H1 (cell line): ENCODE data around the gene UBXN11. TPM values are rescaled to one million over a fixed set of nuclear protein-coding genes. Genes with fewer than 3 reads are reported as not detected.

Experiments used
- CEBPB ChIP-seq: IDR thresholded peaks from 2 replicates; pipeline ENCODE4 v1.6.1; 2012; ENCODE audit warnings: low read depth, low read length
- SRF ChIP-seq: IDR thresholded peaks from 2 replicates; pipeline ENCODE4 v1.6.1; 2011; ENCODE audit warnings: mild to moderate bottlenecking, low read depth, low read length, moderate library complexity
- polyA plus RNA-seq, 7 experiments: library from polyadenylated mRNA; depleted of rRNA in 3 of 7; stranded (reverse) in 5 of 7; unstranded in 2 of 7; fragments of >200 nt in 5 of 7; fragments of 200-250 nt in 2 of 7; gene quantifications; 1 replicate in 5 of 7; 2 replicates in 1 of 7; 4 replicates in 1 of 7; pipeline versions ENCODE4 v1.2.1 to v1.2.3, GENCODE V29; 2011 to 2013; ENCODE audit warnings: missing spikeins in 2 of 7, mixed read lengths in 2 of 7
- total RNA-seq: library from RNA; stranded (reverse); fragmentation: NEBNext Ultra II Directional; extraction: Animal tissue kit (Norgen Biotek cat#: 25700); gene quantifications from 2 replicates; pipeline ENCODE4 v1.2.1, GENCODE V29; 2021

UBXN11 gene
- total and polyA plus RNA-seq, 2 of the 8 experiments (the other 6 are each of a cell fraction or from before 2014, with no cell fraction given), result 6.3 to 10.4 TPM

DNA sequence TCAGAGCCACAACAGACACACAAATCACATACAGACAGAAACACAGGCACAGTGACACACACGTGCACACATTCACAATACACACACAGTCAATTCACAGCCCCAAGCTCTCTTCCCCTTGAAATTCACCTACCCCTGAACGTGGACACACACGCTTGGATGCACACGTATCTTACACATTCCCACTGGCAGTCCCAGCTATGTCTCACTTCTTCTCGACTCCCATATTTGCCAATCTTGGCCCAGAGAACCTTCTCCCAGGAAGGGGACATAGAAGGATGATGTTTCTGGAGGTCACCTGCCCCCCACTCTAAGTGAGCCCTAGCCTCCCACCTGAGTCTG, 45.9 kb upstream of the UBXN11 start (continued):
- TF ChIP-seq SRF (no peak), CEBPB (no peak)
